ENCODE results near the gene RPL13A. TPM values are rescaled to one million over a fixed set of nuclear protein-coding genes. Genes with fewer than 3 reads are reported as not detected.

Gene RPL13A
- total and polyA plus RNA-seq, 9 of the 15 experiments (the other 6 are each of a cell fraction or from before 2014, with no cell fraction given), result 1,744 to 5,482 (median 2,949) TPM

DNA sequence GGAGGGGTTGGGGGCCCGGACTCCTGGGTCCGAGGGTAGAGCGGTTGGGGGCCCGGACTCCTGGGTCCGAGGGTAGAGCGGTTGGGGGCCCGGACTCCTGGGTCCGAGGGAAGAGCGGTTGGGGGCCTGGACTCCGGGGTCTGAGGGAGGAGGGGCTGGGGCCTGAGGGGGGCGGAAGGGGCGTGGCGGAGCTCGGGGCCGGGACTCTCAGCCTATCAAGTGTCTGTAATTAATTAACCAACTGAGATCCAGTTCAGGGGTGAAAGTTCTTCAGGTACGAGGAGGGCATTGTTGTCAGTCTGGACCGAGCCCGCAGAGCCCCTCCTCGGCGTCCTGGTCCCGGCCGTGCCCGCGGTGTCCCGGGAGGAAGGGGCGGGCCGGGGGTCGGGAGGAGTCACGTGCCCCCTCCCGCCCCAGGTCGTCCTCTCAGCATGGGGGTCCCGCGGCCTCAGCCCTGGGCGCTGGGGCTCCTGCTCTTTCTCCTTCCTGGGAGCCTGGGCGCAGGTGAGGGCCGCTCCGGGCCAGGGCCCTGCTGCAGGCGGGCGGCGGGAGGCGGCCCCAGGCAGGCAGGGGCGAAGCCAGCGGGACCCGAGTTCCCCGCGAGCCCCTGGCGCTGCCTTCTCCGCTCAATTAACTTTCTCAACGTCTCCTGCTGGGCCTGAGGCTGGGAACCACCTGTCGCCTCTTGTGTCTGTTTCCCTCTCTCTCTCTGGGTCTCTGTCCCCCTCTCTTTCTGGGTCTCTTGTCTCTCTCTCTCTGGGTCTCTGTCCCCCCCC lies 25.8 kb downstream of the RPL13A start (continued):
- TF ChIP-seq, protein P1, sequence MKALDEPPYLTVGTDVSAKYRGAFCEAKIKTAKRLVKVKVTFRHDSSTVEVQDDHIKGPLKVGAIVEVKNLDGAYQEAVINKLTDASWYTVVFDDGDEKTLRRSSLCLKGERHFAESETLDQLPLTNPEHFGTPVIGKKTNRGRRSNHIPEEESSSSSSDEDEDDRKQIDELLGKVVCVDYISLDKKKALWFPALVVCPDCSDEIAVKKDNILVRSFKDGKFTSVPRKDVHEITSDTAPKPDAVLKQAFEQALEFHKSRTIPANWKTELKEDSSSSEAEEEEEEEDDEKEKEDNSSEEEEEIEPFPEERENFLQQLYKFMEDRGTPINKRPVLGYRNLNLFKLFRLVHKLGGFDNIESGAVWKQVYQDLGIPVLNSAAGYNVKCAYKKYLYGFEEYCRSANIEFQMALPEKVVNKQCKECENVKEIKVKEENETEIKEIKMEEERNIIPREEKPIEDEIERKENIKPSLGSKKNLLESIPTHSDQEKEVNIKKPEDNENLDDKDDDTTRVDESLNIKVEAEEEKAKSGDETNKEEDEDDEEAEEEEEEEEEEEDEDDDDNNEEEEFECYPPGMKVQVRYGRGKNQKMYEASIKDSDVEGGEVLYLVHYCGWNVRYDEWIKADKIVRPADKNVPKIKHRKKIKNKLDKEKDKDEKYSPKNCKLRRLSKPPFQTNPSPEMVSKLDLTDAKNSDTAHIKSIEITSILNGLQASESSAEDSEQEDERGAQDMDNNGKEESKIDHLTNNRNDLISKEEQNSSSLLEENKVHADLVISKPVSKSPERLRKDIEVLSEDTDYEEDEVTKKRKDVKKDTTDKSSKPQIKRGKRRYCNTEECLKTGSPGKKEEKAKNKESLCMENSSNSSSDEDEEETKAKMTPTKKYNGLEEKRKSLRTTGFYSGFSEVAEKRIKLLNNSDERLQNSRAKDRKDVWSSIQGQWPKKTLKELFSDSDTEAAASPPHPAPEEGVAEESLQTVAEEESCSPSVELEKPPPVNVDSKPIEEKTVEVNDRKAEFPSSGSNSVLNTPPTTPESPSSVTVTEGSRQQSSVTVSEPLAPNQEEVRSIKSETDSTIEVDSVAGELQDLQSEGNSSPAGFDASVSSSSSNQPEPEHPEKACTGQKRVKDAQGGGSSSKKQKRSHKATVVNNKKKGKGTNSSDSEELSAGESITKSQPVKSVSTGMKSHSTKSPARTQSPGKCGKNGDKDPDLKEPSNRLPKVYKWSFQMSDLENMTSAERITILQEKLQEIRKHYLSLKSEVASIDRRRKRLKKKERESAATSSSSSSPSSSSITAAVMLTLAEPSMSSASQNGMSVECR (CRISPR knock-in tag; IDR thresholded peaks at IDR 0.05), result no peak
- no peak for TF ChIP-seq CEBPB (tag; IDR thresholded peaks at IDR 0.05)
- TF ChIP-seq ZNF431 (CRISPR knock-in tag; IDR thresholded peaks at IDR 0.05), result no peak
- TF ChIP-seq, protein P2, sequence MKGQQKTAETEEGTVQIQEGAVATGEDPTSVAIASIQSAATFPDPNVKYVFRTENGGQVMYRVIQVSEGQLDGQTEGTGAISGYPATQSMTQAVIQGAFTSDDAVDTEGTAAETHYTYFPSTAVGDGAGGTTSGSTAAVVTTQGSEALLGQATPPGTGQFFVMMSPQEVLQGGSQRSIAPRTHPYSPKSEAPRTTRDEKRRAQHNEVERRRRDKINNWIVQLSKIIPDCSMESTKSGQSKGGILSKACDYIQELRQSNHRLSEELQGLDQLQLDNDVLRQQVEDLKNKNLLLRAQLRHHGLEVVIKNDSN (CRISPR knock-in tag; IDR thresholded peaks at IDR 0.05), result peak; percentile 56
- TF ChIP-seq NBN (IDR thresholded peaks at IDR 0.05; ENCODE audit: low read depth), result no peak
- TF ChIP-seq, protein P3, sequence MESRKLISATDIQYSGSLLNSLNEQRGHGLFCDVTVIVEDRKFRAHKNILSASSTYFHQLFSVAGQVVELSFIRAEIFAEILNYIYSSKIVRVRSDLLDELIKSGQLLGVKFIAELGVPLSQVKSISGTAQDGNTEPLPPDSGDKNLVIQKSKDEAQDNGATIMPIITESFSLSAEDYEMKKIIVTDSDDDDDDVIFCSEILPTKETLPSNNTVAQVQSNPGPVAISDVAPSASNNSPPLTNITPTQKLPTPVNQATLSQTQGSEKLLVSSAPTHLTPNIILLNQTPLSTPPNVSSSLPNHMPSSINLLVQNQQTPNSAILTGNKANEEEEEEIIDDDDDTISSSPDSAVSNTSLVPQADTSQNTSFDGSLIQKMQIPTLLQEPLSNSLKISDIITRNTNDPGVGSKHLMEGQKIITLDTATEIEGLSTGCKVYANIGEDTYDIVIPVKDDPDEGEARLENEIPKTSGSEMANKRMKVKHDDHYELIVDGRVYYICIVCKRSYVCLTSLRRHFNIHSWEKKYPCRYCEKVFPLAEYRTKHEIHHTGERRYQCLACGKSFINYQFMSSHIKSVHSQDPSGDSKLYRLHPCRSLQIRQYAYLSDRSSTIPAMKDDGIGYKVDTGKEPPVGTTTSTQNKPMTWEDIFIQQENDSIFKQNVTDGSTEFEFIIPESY (CRISPR knock-in tag; IDR thresholded peaks at IDR 0.05), result peak; percentile 76
- TF ChIP-seq ARID1B (IDR thresholded peaks at IDR 0.05), result no peak
- TF ChIP-seq MTF1 (CRISPR knock-in tag; IDR thresholded peaks at IDR 0.05; ENCODE audit: borderline replicate concordance), result no peak
- peak; percentile 44; the same call in 1 of the 2 replicates for TF ChIP-seq L3MBTL2 (IDR thresholded peaks at IDR 0.05)
- TF ChIP-seq RAD51 (IDR thresholded peaks at IDR 0.05; ENCODE audit: borderline replicate concordance, low read depth), result peak; percentile 11; the same call in 1 of the 2 replicates
- TF ChIP-seq, protein P4, sequence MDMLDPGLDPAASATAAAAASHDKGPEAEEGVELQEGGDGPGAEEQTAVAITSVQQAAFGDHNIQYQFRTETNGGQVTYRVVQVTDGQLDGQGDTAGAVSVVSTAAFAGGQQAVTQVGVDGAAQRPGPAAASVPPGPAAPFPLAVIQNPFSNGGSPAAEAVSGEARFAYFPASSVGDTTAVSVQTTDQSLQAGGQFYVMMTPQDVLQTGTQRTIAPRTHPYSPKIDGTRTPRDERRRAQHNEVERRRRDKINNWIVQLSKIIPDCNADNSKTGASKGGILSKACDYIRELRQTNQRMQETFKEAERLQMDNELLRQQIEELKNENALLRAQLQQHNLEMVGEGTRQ (CRISPR knock-in tag; IDR thresholded peaks at IDR 0.05), result peak; percentile 64
- no peak for TF ChIP-seq ZKSCAN3 (CRISPR knock-in tag; IDR thresholded peaks at IDR 0.05)
- TF ChIP-seq, protein P5, sequence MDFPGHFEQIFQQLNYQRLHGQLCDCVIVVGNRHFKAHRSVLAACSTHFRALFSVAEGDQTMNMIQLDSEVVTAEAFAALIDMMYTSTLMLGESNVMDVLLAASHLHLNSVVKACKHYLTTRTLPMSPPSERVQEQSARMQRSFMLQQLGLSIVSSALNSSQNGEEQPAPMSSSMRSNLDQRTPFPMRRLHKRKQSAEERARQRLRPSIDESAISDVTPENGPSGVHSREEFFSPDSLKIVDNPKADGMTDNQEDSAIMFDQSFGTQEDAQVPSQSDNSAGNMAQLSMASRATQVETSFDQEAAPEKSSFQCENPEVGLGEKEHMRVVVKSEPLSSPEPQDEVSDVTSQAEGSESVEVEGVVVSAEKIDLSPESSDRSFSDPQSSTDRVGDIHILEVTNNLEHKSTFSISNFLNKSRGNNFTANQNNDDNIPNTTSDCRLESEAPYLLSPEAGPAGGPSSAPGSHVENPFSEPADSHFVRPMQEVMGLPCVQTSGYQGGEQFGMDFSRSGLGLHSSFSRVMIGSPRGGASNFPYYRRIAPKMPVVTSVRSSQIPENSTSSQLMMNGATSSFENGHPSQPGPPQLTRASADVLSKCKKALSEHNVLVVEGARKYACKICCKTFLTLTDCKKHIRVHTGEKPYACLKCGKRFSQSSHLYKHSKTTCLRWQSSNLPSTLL (IDR thresholded peaks at IDR 0.05), result no peak
- TF ChIP-seq ZBTB7A (IDR thresholded peaks at IDR 0.05; ENCODE audit: borderline replicate concordance, control insufficient read depth, low read depth, low read length), result peak; percentile 10; the same call in 1 of the 2 replicates
- peak; percentile 69 for TF ChIP-seq ZFX (CRISPR knock-in tag; IDR thresholded peaks at IDR 0.05)
- TF ChIP-seq, protein P6, sequence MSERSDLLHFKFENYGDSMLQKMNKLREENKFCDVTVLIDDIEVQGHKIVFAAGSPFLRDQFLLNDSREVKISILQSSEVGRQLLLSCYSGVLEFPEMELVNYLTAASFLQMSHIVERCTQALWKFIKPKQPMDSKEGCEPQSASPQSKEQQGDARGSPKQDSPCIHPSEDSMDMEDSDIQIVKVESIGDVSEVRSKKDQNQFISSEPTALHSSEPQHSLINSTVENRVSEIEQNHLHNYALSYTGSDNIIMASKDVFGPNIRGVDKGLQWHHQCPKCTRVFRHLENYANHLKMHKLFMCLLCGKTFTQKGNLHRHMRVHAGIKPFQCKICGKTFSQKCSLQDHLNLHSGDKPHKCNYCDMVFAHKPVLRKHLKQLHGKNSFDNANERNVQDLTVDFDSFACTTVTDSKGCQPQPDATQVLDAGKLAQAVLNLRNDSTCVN (CRISPR knock-in tag; IDR thresholded peaks at IDR 0.05), result no peak
